ENCODE data around the gene ARPC4.
A peak's percentile ranks its signal among the peaks of the same experiment; 100 is the strongest.
"Not testable (repeated sequence)": the region's sequence is repeated elsewhere in the genome, so short reads cannot be mapped to it uniquely, and the experiment has no call there.

ARPC4 gene

DNA sequence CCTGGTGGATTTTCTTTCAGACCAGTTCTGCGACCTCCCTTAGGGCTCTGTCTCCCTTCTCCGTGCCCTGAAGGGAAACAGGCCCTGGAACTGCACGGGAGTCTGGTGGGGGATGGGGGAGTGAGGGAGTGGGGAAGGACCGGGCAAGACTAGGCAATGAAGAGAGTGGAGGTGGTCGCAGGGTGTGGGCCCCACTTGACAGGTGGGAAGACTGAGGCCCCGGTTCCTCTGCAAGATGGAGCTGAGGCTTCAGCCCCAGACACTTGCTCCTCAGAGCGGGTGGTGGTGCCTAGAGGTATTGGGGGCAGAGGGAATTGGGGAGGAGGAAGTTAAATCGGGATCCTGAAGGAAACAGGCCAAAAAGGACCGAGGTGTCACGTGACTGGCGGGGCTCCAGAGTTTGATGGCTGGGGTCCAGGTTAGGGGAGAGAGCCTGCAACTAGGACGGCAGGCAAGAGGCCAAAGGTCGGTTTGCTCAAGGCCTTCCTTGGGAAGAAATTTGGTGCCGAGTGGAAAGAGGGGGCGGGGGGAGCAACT lies 22.5 kb upstream of the ARPC4 start:
- DNase-seq (ENCODE audit: low read depth): no peak

DNA sequence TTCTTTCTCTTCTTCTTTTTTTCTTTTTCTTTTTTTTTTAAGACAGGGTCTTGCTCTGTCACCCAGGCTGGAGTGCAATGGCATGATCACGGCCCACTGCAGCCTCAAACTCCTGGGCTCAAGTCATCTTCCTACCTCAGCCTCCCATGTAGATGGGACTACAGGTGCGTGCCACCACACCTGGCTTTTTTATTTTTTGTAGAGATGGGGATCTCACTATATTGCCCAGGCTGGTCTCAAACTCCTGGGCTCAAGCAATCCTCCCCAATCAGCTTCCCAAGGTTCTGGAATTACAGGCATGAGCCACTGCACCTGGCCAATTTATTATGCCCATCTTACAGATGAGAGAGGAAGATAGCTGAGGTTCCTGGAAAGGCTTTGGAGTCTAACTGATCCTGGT lies 21.9 kb upstream of the ARPC4 start:
- DNase-seq (ENCODE audit: low read depth): not testable (repeated sequence)

DNA sequence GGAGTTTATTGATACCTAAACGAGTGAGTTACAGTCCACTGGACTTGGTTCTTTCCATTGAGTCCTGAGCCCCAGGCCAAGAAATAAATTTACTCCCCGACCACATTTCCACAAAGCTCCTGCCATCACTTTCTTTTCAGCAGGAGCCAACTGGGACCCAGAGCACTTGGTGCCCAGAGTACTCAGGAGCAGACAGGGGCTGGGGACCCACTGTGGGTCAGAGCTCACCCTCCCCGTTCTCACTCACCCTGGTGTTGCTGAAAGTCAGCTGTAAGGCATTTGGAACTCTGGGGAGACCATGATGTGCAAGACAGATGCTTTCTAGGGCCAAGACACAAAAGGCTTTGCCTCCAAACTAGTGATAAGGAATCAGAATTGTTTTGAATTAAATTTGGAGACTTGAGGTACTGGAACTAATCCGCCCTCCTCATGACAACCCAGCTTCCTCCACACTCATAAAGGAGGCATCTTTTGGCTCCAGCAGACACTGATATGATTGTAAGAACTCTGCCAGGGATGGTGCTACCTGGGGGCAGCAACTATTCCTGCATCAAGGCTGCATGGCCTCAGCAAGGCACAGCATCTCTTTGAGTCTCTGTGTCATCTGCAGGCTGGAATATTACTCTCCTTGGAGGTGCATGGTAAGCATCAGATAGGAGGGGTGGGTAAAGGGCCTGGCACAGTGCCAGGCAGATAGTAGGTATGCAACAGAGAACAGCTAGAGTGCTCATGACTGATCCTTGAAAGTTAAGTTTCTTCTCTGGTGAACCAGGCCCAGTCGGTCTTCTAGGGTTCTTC lies 15.8 kb upstream of the ARPC4 start:
- DNase-seq (ENCODE audit: low read depth): no peak

DNA sequence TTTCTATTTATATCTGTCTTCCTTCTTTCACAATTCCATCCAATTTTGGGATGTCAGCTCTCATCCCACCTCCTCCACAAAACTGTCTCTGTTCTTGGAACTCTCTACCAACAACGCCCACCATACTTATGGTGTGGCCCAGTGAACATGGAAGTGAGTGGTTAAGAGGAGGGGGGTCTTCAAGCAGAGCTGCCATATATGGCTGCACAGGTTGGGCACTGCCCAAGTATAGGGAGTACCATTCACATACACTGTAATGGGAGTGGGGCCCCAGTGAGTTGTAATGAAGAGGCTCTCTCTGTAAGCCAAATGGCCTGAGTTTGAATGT lies 15.2 kb upstream of the ARPC4 start:
- DNase-seq (ENCODE audit: low read depth): no peak

DNA sequence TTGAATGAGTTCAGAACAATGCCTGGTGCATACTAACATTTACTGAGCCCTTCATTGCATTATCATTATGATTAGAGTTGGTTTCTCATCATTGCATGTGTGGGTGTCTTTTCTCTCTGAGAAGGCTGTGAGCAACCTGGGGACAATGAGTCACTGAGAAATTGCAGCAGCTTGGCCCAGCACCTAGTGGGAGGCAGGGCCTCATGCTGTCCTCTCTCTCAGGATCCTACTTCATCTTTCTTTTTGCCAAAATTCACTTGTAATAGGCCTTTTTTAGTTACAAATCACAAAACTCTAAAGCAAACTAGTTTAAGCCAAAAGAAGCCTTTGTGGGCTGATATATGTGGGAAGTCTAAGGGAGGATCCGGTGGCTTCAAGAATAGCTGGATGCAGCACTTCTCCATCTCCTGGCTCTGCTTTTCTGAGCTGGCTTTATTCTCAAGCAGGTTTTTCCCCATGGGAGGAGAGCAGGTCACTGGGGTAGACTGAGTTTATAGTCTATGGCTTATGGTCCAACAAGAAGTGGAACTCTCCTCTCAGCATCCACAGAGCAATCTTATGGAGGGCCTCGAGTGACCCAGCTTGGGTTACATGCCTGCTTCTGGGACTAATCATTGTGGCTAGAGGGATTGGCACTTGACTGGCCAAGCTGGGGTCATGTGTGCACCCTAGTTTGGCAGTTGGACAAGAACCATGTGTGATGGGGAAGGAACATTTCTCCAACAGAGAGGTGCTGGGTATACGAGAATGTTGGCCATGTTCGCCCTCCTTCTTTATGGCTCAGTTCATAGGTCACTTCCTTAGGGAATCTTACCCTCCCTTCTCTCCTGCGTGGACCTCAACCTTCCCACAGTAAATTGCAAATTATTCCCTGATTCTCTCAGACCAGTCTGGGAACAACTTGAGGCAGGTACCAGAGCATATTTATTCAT lies 14.5 kb upstream of the ARPC4 start:
- DNase-seq (ENCODE audit: low read depth): peak; percentile 59

DNA sequence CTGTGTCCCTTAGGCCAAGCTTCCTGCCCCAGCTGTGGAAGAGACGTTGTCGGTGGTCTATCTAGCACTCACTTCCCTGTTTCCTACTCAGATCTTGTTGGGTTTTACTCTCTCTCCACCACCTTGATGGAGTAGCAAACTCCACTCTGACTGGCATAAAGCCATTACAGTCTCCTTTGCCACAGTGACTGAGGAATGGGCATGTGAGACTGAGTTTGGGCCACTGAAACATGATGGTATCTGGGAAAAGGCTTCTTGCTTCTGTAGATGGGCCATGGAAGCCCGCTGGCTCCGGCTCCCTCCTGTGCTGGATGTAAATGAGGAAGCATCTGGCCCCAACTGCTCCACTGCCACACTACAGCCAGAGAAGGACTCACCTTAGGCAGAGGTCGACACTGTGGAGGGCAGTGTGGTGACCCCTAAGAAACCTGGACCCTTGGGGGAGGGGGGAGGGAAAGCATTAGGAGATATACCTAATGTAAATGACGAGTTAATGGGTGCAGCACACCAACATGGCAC lies 13.7 kb upstream of the ARPC4 start:
- no peak for DNase-seq (ENCODE audit: low read depth)

DNA sequence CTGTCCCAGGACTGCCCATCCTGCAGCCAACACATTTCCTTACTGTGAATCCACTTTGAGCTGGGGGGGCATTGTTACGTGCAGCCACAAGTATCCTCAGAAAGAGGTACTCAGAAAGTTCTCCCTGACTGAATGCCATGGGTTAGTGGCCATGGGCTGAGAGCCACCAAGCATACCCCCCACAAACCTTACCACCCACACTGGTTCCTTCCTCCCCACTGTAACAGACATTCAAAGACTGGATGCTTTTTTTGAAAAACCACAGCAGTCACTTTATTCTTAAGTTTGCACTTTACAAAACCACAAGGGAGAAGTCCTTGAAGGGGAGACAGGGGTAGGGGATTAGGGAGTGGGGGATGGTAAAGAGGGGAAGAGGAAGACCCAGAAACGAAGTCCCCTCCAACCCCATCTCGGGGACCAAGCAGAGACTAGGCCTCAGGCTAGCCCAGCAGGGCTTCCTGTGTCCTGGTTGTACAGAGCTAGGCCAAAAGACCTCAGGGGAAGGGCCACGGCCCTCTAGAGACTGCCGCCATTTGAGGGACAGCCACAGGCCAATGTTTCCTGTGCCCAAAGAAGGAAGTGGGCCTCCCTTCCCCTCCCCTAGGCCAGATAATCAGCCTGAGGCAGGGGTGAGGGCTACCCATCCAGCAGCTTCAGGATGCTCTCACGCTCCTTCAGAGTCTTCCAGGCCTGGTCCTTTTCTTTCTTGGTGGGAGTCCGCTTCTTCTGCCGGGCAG lies 13.0 kb upstream of the ARPC4 start:
- peak; percentile 39 for DNase-seq (ENCODE audit: low read depth)

DNA sequence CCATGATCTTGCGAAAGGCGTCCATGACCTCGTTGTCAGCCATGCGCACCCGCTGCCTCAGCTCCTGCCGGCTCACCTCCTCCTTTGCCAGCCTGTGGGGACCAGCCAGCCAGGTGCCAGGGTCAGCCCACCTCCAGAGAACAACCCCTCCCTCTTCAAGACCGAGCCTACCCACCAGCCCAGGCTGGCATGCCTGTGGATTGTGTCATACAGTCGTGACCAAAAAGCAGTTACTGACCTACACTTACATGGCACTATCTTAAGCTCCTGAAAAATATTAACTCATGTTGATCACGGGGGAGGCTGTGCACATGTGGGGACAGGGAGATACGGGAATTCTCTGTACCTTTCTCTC lies 12.4 kb upstream of the ARPC4 start:
- no peak for DNase-seq (ENCODE audit: low read depth)

DNA sequence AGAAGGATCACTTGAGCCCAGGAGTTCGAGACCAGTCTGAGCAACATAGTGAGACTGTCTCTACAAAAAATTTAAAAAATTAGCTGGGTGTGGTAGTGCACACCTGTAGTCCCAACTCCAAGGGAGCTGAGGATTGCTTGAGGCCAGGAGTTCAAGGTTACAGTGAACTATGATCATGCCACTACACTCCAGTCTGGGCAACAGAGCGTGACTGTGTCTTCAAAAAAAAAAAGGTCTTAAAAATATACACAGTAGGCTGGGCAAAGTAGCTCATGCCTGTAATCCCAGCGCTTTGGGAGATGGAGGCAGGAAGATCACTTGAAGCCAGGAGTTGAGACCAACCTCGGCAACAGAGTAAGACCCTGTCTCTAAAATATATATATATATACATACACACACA lies 12.0 kb upstream of the ARPC4 start:
- DNase-seq (ENCODE audit: low read depth): no peak

DNA sequence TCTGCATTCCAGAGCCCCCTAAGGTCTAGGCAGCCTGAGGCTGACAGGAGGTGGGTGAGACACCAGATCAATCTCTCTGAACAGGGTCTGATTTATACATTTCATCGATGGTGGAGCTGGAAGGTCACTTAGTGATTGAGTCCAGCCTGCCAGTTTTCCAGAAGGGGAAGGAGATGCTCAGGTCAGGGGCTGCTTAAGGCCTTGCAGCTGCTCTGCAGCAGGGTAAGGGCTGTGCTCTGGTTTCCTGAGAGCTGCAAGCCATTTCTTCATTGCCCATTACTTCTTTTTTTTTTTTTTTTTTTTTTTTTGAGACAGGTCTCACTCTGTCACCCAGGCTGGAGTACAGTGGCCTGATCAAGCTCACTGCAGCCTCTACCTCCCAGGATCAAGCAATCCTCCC lies 11.3 kb upstream of the ARPC4 start:
- DNase-seq (ENCODE audit: low read depth): no peak

DNA sequence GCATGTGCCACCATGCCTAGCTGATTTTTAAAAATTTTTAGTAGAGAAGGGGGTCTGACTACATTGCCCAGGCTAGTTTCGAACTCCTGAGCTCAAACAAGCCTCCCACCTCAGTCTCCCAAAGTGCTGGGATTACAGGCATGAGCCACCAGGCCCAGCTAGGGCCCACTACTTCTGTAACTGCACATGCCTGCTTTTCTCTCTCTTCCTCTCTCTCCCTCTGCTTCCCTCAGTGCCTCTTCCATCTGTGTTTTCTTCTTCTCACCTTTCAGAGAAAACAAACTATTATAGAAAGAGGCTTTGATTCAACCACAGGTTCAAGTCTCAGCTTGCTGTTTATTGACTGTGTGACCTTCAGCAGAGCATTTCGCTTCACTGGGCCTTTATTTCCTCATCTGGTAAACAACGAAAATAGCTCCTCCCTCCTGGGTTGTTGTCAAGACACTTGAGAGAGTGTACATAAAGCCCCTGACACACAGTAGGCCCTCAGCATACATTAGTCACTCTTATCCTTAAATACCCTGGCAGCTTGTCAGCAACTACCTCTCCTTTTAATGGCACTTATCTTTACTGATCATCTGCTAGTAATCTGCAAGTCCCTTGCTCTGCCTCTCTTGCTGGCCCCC lies 10.8 kb upstream of the ARPC4 start:
- DNase-seq (ENCODE audit: low read depth): no peak

DNA sequence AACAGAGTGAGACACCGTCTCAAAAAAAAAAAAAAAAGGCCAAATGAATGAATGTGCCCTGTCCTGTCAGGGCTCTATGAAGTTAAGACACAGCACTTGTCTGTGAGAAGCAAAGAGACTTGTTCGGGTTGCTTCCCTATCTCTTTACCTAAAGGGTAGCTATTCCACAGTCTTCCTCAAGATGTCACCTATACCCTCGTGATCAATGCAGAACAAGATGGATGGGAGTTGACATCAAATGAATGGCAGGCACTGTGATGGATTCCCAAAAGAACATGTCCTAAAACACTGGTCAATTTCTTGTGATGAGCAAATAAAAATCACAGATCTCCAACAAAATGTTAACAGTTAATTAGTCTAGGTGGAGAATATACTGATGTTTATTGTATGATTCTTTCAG lies 10.1 kb upstream of the ARPC4 start:
- DNase-seq (ENCODE audit: low read depth): no peak

DNA sequence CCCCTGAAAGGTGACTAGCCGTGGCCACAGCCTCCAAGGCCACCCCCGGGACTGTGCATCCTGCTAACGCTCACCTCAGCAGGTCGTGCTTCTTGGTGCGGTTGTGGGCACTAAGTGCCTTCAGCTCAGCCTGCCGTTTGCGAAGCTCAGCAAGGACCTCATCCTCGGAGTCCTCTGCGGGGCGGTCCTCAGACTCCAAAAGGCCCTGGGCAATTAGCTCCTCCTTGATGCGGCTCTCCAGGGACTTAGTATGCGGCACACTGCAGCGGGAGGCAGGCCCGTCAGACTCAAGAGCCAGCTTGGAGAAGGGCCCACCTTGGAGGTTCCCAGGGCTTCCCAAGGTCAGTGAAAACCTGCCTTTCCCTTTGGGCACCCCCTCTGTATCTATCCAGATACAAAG lies 8.9 kb upstream of the ARPC4 start:
- DNase-seq (ENCODE audit: low read depth): no peak

DNA sequence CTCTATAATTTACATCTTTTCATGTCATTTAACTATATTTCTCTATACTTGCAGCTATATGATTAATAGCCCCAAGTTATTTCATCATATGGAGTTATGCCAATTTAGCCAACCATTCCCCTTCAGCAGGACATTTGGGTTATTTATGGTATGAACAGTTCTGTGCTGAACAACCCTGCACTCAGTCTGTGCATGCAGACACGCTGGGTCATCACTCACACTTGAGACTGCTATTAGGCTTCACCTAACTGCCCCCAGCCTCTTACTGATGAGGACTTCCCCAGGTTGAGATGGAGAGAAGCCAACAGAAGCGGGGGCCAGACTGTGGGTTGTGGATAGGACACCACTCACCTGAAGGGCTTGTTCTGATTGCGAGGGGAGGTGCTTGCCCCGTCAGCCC lies 7.9 kb upstream of the ARPC4 start:
- DNase-seq (ENCODE audit: low read depth): no peak

DNA sequence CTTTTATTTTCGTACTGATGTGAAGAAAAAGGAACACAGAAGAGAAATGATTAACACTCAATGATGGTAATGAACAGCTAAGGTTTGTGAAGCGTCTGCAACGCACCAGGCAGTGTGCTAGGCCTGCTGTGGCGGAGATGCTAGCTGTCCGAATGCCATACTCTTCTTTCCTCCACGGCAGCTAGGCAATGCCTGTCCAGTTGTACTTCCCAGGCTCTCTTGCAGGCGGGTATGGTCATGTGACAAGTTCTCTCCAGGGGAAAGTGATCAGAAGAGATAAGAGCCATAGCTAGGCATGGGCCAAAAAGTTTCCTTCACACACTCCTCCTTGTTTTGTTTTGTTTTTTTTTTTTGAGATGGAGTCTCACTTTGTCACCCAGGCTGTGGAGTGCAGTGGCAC lies 7.3 kb upstream of the ARPC4 start:
- no peak for DNase-seq (ENCODE audit: low read depth)

DNA sequence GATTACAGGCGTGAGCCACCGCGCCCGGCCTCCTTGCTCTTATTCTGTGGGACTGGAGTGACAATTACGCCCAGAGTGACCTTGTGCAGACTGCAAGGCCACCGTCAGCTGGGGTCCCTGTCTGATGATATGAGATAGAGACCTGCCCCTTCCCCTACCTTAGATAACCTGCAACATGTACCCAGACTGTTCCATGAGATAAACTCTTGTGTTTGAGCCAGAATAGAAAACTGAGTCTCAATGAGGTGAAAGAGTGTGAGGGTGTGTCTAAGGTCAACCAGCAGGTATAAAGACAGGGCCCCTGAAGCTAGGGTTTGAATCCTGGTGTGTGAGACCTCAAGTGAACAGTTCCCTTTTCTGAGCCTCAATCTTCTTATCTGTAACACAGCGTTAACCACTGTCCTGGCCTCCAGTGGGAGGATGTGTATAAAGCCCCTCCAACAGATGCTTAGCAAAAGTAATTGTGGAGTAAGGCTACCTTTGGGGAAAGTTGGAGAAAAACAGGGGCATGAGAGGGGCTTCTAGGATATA lies 6.6 kb upstream of the ARPC4 start:
- no peak for DNase-seq (ENCODE audit: low read depth)

DNA sequence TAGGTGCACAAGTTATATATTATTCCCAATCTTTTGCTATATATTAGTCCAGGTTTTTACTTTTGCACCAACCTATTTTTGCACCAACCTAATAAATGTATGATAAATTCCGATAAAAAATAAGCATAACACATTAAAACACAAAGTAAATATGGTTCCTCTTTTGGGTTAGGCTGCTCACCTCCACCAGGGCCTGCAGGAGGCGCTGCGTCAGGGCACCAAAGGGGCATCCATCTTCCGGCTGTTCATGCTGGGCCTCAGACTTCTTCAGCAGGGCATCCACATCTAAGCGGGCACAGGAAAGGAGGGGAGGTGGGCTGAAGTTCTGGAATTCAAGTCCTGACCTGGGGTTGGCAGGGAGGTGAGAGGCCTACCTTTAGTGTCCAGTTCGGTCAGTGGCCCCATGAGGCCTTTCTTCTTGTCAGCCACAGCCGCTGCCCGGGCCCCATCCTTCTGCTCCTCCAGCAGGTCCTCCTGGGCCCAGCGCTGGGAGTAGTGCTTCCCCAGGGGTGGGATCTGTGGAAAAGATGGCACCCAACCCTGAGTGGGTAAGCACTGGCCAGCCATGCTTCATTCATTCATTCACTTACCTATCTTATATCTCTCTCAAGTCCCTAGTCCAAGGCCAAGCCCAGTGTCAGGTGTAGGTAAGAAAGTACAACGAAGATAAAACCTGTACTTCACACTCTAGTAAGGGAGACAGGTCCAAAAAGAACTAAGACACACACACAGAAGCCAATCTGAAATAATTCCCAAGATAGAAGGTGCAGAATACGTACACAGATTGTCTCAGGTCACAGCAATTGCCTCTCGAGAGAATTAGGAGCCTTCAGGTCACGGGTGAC lies 5.8 kb upstream of the ARPC4 start:
- DNase-seq (ENCODE audit: low read depth): no peak

DNA sequence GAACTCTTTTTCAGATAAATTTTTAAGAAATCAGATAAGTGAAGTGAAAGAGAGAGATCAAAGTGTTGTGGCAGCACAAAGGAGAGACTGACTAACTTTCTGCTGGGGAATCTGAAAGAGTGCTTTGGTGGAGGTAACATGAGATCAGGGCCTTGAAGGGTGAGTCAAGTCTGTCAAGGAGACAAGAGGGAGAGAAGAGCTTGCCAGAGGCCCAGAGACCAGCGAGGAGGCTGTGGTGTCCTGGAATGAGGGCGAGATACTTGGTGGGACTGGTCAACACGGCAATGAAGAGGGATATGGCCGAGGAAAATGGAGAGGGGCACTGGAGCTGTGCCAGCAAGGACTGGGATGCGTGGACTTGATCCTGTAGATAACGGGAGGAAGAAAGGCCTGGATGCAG lies 5.2 kb upstream of the ARPC4 start:
- peak; percentile 33 for DNase-seq (ENCODE audit: low read depth)

DNA sequence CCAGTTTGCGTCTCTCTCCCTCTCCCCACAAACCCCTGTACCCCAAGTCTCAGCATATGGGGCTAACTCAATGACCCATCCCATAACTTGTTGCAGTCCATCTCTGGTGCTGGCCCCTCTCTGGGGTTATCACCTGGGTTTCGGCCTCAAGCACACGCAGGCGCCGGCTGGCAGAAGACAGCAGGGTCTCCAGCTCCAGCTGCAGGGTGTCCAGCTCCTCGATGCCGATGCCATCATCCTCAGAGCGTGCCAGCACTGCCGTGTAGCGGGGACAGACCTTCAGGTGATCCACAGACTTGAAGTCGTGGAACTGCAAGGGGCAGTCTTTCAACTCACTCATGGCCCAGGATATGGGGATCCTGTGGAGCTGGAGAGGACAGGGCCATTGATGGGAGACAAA lies 1.8 kb upstream of the ARPC4 start:
- no peak for DNase-seq (ENCODE audit: low read depth)

DNA sequence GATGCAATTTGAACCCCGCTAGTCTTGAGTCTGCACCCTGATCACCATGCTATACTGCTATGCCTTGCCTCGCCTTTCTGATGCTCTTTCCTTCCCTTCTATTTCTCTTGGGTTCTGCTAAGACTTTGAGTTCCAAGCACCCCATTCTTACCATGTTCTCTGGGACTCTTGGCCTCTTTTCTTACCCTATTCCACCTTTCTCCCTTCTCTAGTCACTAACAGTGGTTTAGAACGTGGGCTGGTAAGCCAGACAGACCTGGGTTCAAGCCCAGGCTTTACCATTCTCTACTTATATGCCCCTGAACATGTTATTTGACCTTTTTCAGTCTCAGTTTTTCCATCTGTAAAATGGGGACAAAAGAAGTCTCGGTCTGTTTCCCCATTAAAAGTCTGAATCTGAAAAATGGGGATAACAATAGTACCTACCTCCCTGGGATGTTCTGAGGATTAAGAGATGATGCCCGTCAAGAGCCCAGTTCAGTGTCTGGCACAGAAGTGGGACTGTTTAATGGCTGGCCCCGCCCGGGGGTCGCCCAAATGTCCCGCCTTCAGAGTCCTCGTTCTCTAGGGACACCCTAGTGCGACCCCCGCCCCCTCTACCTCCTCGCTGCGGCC lies 985 bp upstream of the ARPC4 start:
- no peak for DNase-seq (ENCODE audit: low read depth)

Measured in activated T-cell treated with anti-CD3 and anti-CD28 coated beads for 48 hours (primary cell).